ENCODE results near the gene KLHL35.

- TF ChIP-seq EZH2 (IDR thresholded peaks at IDR 0.05; ENCODE audit: insufficient read depth, poor library complexity, severe bottlenecking) = no peak
- TF ChIP-seq EZH2phosphoT487 (IDR thresholded peaks at IDR 0.05; ENCODE audit: insufficient read depth, low read depth) = no peak
These were observed 6.0 kb upstream of the KLHL35 start for GRCh38 chr11:75439026-75439425.

Data from GM23248 (cell line).